UCSD-AML1 (cell line): ENCODE results near the gene GRM1.

Source experiments
- DNase-seq: peaks from one replicate; lab custom pipeline; 2025; ENCODE audit not compliant: unreplicated experiment; lab: John Stamatoyannopoulos, UW

Gene GRM1

DNA sequence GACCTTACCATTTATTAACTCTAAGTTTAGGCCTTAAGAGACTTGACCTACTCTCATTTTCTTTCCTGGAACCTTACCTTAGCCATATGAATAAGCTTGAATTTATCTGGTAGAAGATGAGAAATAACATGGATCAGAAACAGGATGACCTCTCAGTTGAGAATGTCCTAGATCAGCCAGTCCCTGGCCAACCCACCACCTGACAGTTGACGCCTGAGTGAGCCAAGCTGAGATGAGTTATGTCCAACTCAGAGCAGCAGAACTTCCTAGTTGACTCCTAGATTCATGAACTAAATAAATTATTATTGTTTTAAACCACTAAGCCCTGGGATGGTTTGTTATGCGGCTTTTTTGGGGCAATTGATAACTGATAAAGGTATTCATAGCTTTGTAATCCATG is 281.8 kb downstream of the GRM1 start:
- no peak for DNase-seq

- no peak for DNase-seq
Measured at GRCh38 chr6:146311079-146311478, 282.2 kb downstream of the GRM1 start.

GRCh38 chr6:146312608-146313007 is 283.7 kb downstream of the GRM1 start:
- no peak for DNase-seq

DNA sequence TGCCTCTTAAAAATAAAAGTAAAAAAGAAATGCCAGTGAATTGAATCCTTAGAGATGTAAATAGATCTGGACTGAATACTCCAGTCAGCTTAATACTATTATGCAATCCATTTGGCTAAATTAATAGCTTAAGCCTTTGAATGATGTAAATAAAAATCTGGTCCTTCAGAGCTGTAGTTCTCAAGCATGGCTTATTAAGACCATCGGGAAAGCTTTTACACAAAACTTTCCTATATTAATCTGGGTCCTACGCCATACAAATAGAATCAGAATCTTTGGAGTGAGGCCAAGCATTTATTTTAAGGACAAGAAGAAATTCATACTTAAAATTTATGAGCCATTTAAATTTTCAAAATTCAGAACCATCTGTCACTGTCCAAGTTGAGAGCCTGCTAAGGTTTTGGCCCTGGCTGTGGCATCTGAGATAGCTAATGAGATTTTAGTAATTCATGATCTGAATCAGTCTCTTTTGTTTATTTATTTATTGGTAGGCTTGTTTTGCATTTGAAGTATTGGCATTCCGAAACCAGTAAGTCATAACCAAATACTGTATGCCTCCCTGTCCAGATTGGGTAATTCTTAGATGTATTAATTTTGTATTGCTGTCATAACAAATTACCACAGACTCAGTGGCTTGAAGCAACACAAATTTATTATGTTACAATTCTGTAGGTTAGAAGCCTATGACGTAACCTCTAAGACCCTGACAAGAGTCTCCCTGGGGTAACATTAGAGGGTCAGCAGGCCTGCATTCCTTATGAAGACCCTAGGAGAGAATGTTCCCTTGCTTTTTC is 286.7 kb downstream of the GRM1 start:
- DNase-seq, result no peak

DNA sequence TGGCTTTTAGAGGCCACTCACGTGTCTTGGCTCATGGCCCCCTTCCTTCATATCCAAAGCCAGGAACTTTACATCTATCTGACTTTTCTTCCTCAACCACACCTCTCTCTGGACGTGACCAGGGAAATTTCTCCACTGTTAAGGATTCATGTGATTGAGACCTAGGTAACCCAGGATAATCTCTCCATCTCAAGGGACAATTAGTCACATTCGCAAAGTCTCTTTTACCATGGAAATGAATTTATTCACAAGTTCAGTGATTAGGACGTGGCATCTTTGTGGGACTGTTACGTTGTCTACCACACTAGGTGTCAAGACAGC is 287.3 kb downstream of the GRM1 start:
- DNase-seq, result no peak

DNA sequence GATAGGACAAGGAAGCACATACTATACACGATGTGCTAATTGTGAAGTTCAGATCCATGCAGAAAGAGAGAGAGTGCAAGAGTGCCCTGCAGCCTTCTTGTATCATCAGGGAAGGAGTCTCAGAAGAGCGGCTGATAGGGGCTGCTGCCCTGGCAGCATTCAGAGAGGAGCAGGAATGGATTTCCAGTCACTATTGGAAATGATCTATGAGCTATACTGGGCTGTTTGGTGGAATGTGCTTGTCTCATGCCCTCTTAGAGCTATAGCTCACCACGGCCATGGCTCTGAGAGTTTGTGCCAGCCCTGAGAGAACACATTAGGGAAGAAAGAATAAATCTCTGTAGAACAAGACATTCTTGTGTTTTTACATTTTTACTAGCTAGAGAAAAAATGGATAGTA is 302.2 kb downstream of the GRM1 start:
- no peak for DNase-seq

DNA sequence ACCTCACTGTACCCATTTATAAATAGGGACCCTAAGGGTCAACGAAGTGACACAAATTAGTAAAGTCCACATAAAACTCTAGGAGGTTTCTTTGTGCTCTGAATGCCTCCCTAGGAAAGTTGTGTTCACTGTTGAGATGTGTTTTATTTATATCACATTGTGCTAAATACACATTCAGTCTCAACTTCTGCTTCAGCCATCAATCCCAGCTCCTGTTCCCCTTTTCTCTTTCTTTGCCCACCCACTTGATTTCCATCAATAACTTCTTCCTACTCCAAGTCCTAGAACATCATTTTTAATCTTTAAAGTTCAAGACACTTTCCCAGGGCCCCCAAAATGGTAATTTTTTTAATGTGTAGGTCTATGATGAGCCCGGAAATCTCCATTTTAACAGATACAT is 306.5 kb downstream of the GRM1 start:
- DNase-seq, result no peak

DNA sequence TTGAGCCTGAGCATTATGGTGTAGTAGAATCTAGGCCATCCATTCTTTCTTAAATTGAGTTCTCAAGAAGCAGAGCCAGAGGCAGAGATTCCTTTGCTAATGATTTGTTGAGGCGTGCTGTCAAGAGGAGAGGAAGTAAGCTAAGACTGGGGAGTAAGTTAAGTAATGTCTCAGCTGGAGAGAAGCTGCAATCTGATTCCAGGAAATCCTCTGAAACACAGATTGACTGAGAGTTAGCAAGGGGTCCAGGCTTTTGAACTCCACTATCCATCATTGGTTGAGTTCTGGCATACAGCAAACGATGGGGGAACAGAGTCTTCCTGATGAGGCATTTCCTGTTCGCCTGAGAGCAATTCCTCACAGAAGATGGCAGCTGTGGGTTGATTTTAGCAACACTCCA is 307.3 kb downstream of the GRM1 start:
- no peak for DNase-seq

DNA sequence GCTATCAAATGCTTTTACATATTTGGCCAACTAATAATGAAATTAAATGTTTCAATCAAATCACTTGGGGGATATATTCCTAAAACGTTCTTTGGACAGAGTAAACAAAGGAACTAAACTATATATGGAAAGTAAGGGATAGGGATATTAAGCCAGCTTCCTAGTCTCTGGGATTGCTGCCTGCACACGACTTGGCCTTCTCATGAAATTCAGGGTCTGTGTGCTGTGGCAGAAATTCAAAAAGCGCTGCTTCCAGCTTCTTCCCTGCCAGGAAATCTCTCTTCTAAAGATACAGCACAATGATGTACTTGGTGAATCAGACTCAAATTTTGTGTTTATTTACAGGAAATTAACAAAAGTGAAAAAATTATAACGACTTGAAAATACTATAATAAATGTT is 308.5 kb downstream of the GRM1 start:
- DNase-seq, result no peak

- DNase-seq, result no peak
Measured at GRCh38 chr6:146339716-146340115, 310.9 kb downstream of the GRM1 start.

GRCh38 chr6:146341493-146342230 is 312.8 kb downstream of the GRM1 start:
- DNase-seq, result no peak

DNA sequence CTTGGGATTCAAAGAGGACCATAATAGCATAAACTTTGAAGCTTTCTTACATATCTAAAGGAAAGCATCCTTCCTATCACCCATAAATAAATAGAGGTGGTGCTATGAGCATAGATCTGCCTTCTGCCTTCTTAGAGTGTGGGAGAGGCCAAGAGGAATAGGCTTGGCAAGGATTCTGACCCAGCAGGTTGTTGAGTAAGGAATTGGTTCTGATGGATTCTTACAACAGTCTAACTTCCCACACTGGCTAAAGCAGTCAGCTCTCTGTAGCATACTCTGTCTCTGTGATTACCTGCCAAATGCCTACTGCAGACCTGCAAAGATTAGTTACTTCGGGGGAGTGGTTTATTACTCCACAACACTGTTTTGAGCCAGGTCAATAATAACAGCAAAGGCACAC is 316.7 kb downstream of the GRM1 start:
- DNase-seq, result no peak

DNA sequence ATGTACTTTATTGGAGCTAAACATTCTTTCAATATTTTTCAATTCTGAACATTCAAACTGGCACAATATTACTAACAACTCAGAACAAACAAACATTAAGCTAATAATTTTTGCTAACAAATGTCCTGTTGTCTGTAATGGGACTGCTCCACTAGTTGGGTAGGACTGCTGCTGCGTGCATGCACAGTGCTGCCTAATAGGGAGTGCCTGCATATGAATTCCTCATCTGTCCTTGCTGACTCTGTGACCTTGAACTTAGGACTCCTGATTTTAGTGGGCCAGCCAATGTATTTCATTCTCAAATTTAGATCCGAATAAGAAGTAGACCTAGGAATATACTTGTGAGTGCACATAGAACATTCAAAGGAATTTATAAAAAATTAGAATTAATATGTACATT is 318.2 kb downstream of the GRM1 start:
- no peak for DNase-seq

DNA sequence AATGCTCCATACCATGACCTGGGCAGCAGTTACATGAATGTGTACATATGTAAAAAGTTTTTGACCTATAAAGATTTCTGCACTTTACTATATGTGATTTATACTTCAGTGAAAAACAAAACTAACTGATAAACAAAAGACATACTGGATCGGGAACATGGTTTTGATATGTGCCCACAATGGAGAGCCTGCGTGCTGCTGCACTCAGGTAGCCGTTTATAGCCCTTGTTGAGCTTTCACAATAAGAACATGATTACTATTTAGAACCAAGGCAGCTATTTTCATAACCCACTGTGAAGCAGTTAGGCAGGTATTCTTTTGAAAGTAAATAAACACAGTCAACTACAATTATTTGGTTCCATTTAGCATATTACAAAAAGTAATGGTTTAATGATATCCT is 318.8 kb downstream of the GRM1 start:
- DNase-seq, result no peak

DNA sequence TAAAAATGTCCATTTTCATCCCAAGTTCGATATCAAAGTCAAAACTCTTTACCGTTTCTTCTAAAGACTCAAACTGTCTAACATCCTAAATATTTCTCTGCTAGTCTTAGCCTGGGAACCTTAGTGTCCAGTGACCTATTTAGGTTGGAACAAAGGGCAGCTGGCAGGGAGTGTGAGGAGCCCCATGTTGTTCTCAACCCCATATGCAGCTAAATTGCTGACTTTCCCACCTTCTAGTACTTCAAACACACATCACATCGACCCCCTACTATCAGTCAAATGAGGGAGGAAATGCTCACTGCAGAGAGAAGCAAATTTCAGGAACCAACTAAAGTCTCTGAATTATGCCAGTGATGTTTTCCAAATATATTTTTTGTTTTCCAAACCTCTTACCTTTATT is 322.2 kb downstream of the GRM1 start:
- no peak for DNase-seq

GRCh38 chr6:146352163-146352562 is 323.3 kb downstream of the GRM1 start:
- DNase-seq, result no peak

GRCh38 chr6:146354451-146354850 is 325.6 kb downstream of the GRM1 start:
- no peak for DNase-seq

GRCh38 chr6:146355521-146356100 is 326.7 kb downstream of the GRM1 start:
- no peak for DNase-seq

DNA sequence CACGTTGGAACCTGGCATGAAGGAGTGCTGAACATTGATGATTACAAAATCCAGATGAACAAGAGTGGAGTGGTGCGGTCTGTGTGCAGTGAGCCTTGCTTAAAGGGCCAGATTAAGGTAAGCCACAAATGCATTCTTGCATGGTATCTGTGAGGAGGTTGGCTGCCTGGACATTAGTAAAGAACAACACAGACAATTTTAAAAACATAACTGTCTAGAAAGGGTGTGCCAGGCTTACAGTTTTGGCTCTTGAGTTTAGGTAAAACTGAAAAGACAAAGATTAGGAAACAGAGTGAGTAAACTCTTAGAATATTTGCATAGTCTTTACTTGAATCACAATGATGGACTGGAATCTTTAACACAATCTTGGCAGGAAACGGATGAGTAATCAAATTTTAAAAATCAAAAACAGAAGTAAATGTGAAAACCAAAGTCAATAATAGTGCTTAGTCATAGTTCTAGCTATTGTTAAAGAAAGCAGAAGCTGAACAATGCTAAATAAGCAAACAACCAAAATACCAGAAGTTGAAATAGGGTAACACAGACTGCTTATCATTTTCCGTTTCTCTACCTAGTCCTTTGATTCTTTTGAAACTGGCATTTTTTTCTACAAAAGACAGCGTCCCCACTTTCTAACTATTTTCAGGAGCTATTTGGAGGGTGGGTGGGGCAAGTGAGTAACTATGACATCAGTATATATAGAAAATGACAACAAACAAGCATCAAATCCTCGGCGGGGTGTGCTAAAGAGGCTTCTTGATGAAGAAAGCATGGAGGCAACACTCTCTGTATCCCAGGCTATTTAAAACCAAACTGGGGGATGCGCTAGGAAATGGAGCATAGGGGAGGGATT is 328.9 kb downstream of the GRM1 start:
- no peak for DNase-seq

DNA sequence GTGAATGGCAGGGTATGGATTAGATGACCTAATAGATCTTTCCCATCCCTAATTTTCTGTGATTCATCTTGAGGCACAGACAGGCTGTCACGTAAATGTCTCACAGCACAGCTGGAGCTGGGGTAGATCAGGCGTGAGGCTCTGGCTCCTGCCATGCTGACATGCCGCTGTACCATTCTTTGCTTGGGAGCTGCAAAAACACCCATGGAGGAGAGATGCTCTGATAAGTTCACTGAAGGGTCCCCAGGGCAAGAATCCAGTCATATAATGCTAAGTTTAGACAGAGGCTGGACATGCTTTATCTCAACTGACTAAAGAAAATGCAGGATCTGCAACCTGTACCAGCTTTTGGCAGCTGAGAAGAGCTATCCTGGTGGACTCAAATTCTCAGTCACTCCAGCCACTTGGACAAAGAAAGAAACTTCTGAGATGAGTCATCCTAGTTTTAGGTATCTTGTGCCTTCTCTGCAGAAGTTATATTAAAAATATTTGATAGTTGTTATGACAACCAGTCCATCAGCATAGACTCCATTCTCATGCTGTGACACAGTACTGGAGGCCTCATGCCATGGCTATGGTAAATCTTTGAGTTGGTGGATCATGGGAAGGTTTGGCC is 329.7 kb downstream of the GRM1 start:
- no peak for DNase-seq

- DNase-seq, result no peak
Measured at GRCh38 chr6:146359131-146359530, 330.3 kb downstream of the GRM1 start.
